CD14-positive monocyte (primary cell): ENCODE measurements around the gene DSTYK. TPM values are rescaled to one million over a fixed set of nuclear protein-coding genes. Genes with fewer than 3 reads are reported as not detected.

ENCODE experiments used
- DNase-seq, 3 donors: peaks; one replicate each; pipeline ENCODE4 v3.0.0-alpha.2; 2011 to 2022
- H2AFZ ChIP-seq: 2 replicates; pipeline ENCODE4 v1.6.0; 2012; ENCODE audit warnings: mild to moderate bottlenecking, low read depth, low read length, inconsistent platforms; ENCODE audit not compliant: insufficient read depth, poor library complexity, severe bottlenecking
- H3K27ac ChIP-seq, 2 donors: 1 replicate in 1 of 2; 2 replicates in 1 of 2; pipeline ENCODE4 v1.5.1; 2012 to 2013; ENCODE audit warnings: low read length in 2 of 2, control low read depth in 1 of 2, inconsistent platforms in 1 of 2, low read depth in 1 of 2, mild to moderate bottlenecking in 1 of 2
- H3K27me3 ChIP-seq, 2 donors: one replicate each; pipeline versions ENCODE4 v1.6.0 to v1.6.1; 2011 to 2013; ENCODE audit warnings: low read length in 2 of 2; ENCODE audit not compliant: control insufficient read depth in 2 of 2, insufficient read depth in 2 of 2
- H3K36me3 ChIP-seq, 2 donors: replicated peaks in 1 of 2; 1 replicate in 1 of 2; 2 replicates in 1 of 2; pipeline versions ENCODE4 v1.5.1 to v1.6.1; 2012 to 2013; ENCODE audit warnings: low read length in 2 of 2, control low read depth in 1 of 2, inconsistent platforms in 1 of 2, mild to moderate bottlenecking in 1 of 2; ENCODE audit not compliant: insufficient read depth in 2 of 2, control insufficient read depth in 1 of 2
- H3K4me1 ChIP-seq, 2 donors: 1 replicate in 1 of 2; 2 replicates in 1 of 2; pipeline versions ENCODE4 v1.5.1 to v1.6.1; 2012 to 2013; ENCODE audit warnings: low read length in 2 of 2, control low read depth in 1 of 2, inconsistent platforms in 1 of 2, mild to moderate bottlenecking in 1 of 2, moderate library complexity in 1 of 2; ENCODE audit not compliant: insufficient read depth in 2 of 2, control insufficient read depth in 1 of 2
- H3K4me2 ChIP-seq: replicated peaks from 2 replicates; pipeline ENCODE3; 2012; ENCODE audit warnings: low read length, moderate library complexity, mild to moderate bottlenecking; ENCODE audit not compliant: poor library complexity, severe bottlenecking; ENCODE audit errors: extremely low read depth
- H3K4me3 ChIP-seq, 3 experiments: fragments of 200-600 bp in 1 of 3; sonication (generic) in 1 of 3; replicated peaks in 1 of 3; 1 replicate in 2 of 3; 2 replicates in 1 of 3; pipeline ENCODE4 v1.5.1; 2011 to 2013; ENCODE audit warnings: low read length in 3 of 3, mild to moderate bottlenecking in 3 of 3, control low read depth in 2 of 3, low read depth in 2 of 3, inconsistent platforms in 1 of 3, moderate library complexity in 1 of 3
- H3K79me2 ChIP-seq: 2 replicates; pipeline ENCODE4 v1.6.0; 2012; ENCODE audit warnings: mild to moderate bottlenecking, control low read depth, inconsistent platforms, low read length, moderate library complexity; ENCODE audit not compliant: insufficient read depth
- H3K9ac ChIP-seq: 2 replicates; pipeline ENCODE4 v1.6.0; 2017; ENCODE audit warnings: low read length, mild to moderate bottlenecking; ENCODE audit not compliant: insufficient read depth, poor library complexity, severe bottlenecking
- H3K9me3 ChIP-seq, 2 donors: replicated peaks in 1 of 2; 1 replicate in 1 of 2; 2 replicates in 1 of 2; pipeline versions ENCODE4 v1.5.1 to v1.6.1; 2012 to 2013; ENCODE audit warnings: low read length in 2 of 2, control low read depth in 1 of 2; ENCODE audit not compliant: control insufficient read depth in 1 of 2, insufficient read depth in 1 of 2
- H4K20me1 ChIP-seq: 2 replicates; pipeline ENCODE4 v1.6.0; 2012; ENCODE audit warnings: mild to moderate bottlenecking, low read length, control low read depth, moderate library complexity; ENCODE audit not compliant: insufficient read depth
- H3K27ac Mint-ChIP-seq, 7 donors: one replicate each; pipeline ENCODE4 v1.8.0; 2020; ENCODE audit warnings: mild to moderate bottlenecking in 7 of 7, mixed read lengths in 7 of 7, moderate library complexity in 6 of 7, inconsistent platforms in 2 of 7
- H3K27me3 Mint-ChIP-seq, 3 donors: one replicate each; pipeline ENCODE4 v1.8.0; 2021 to 2022; ENCODE audit warnings: low read depth in 3 of 3, mild to moderate bottlenecking in 3 of 3, mixed read lengths in 3 of 3, moderate library complexity in 3 of 3, inconsistent platforms in 1 of 3
- H3K36me3 Mint-ChIP-seq, 2 donors: one replicate each; pipeline ENCODE4 v1.8.0; 2020; ENCODE audit warnings: mixed read lengths in 2 of 2, inconsistent platforms in 1 of 2, mild to moderate bottlenecking in 1 of 2
- H3K4me1 Mint-ChIP-seq: one replicate; pipeline ENCODE4 v1.8.0; 2020; ENCODE audit warnings: mild to moderate bottlenecking, mixed read lengths
- H3K4me3 Mint-ChIP-seq, 2 donors: one replicate each; pipeline ENCODE4 v1.8.0; 2020; ENCODE audit warnings: mild to moderate bottlenecking in 2 of 2, mixed read lengths in 2 of 2, moderate library complexity in 1 of 2
- H3K9me3 Mint-ChIP-seq, 7 donors: one replicate each; pipeline ENCODE4 v1.8.0; 2020 to 2022; ENCODE audit warnings: mixed read lengths in 7 of 7, mild to moderate bottlenecking in 6 of 7, moderate library complexity in 6 of 7, inconsistent platforms in 2 of 7
- WGBS: methylation state at CpG from one replicate; pipeline ENCODE4 v1.1.5; 2013; ENCODE audit warnings: missing lambda C conversion rate; ENCODE audit not compliant: insufficient coverage; 5-methylcytosine and 5-hydroxymethylcytosine counted together
- intact Hi-C, 2 donors: fragments of 100-400 bp; cut with micrococcal nuclease; formaldehyde crosslinking; loops; one replicate each; pipeline versions ENCODE4 v1.15.0 to v1.15.1; 2023
- polyA plus RNA-seq, 3 donors: library from polyadenylated mRNA; depleted of rRNA in 1 of 3; unstranded in 2 of 3; stranded (reverse) in 1 of 3; fragments of 300-500 nt in 2 of 3; fragments of >200 nt in 1 of 3; fragmentation: Illumina TruSeq in 2 of 3; gene quantifications; 1 replicate in 2 of 3; 2 replicates in 1 of 3; pipeline ENCODE4 v1.2.3, GENCODE V29; 2012 to 2021
- TF ChIP-seq, protein P1 (sequence below): fragments of 200-600 bp; IDR thresholded peaks from one replicate; pipeline ENCODE4 v1.8.0; 2022; ENCODE audit warnings: antibody characterized with exemption, mild to moderate bottlenecking

Gene DSTYK
- polyA plus RNA-seq, 3 donors: 2.9 to 6.5 (median 3.8) TPM

DNA sequence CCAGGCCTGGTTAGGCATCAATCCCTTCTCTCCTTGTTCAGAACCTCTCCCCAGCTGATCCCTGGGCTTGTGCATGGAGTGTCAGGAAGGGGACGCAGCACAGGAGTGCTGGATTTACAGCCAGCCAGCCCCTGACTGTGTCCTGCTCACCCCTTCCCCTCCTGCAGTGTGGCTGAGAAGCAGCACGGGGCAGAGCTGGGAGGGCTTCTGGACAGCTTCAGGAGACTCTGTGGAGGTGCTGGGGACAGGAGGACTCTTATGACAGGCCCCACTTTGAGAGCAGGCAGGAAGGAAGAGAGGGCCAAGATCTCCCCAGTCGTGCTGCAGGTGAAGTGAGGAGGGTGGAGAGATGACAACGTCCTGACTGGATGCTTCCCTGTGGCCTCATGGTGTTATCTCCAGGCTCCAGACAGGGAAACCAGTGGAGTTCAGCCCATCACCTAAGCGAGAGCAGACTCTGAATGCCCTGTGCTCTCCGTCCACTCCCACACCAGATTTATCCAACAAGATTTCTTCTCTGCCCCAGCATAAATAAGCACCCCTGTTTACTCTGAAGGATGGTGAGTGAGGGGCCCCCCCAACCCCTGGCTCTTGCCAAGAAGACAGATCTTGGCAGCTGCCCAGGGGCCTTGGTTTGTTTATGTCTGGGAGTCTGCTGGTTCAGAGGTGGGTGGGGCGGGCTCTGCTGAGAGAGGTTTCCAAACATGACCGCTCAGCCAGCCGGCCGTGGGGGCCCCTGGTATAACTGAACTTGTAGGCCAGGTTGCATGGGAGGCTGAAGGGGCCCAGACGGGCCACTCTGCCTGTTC, 37.5 kb upstream of the DSTYK start:
- Histone ChIP-seq H3K27me3 (no peaks in the 10 kb centered on the region), H2AFZ (no peak overlapping the region), H3K4me3 (no peak overlapping the region), H3K9me3 (no peaks in the 10 kb centered on the region), H3K9ac (no peak overlapping the region), H3K27ac (no peak overlapping the region), H3K36me3 (no peaks in the 10 kb centered on the region), H3K4me1 (no peaks in the 10 kb centered on the region), H3K79me2 (no peaks in the 10 kb centered on the region), H4K20me1 (no peaks in the 10 kb centered on the region), H3K4me2 (no peak overlapping the region)
- Mint-ChIP-seq H3K27ac (no peak overlapping the region), H3K4me1 (peaks cover 1% of the 10 kb centered on the region), H3K36me3 (no peaks in the 10 kb centered on the region), H3K9me3 (no peaks in the 10 kb centered on the region), H3K4me3 (no peak overlapping the region), H3K27me3 (peaks cover 0 to 9% (median 2%) of the 10 kb centered on the region in 3 donors)
- TF ChIP-seq, protein P1, sequence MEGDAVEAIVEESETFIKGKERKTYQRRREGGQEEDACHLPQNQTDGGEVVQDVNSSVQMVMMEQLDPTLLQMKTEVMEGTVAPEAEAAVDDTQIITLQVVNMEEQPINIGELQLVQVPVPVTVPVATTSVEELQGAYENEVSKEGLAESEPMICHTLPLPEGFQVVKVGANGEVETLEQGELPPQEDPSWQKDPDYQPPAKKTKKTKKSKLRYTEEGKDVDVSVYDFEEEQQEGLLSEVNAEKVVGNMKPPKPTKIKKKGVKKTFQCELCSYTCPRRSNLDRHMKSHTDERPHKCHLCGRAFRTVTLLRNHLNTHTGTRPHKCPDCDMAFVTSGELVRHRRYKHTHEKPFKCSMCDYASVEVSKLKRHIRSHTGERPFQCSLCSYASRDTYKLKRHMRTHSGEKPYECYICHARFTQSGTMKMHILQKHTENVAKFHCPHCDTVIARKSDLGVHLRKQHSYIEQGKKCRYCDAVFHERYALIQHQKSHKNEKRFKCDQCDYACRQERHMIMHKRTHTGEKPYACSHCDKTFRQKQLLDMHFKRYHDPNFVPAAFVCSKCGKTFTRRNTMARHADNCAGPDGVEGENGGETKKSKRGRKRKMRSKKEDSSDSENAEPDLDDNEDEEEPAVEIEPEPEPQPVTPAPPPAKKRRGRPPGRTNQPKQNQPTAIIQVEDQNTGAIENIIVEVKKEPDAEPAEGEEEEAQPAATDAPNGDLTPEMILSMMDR: no peak
- no peak for DNase-seq
- WGBS: 3% methylated on average over 6 of the region's 11 CpGs
- intact Hi-C loops: loop anchor here in 1 of 2 donors (10.0 kb wide), 1 partner anchor 54 kb away; no protein-coding TSS in a partner anchor

DNA sequence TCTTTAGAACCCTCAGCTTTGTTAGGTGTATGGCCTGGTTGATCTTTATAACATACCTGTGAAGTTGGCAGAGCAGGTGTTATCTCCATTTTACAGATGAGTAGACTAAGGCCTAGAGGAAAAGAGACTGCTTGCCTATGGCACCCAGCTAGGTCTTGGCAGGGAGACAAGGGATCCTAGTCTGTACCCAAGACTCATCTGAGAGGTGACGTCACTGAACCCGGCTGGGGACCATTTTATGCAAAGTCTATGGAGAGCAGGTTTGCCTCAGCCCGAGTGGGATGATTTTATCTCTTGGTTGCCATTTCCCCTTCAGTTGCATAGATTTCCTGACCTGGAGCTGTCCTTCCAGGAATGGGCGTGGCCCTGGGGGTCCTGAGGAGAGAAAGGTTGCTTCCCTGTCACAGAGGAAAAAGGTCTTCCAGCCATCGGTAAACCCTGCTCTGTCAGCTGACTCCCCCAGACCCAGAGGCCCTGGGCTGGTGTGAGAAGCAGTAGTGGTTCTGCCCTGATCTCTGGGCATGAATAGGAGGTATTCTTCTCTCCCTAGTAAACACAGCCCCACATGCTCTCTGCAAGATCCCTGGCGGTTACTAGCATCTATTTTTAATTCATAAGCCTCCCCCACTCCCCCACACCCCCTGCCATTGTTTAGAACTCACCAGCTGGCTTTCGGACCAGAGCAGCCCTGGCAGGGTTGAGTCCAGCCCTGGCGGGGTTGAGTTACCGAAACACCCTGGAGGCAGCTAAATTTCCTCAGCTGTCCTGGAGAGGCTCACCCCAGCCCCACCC, 35.8 kb upstream of the DSTYK start:
- no peaks in the 10 kb centered on the region for H3K9me3 ChIP-seq
- no peaks in the 10 kb centered on the region for H4K20me1 ChIP-seq
- no peaks in the 10 kb centered on the region for H3K27me3 ChIP-seq
- WGBS: 61% methylated on average over 4 of the region's 9 CpGs
- no peak overlapping the region for H2AFZ ChIP-seq
- H3K27ac ChIP-seq: no peak overlapping the region
- Mint-ChIP-seq H3K4me1 (no peaks in the 10 kb centered on the region), H3K27ac (no peak overlapping the region), H3K36me3 (no peaks in the 10 kb centered on the region), H3K9me3 (no peaks in the 10 kb centered on the region), H3K27me3 (peaks cover 0 to 9% (median 2%) of the 10 kb centered on the region in 3 donors), H3K4me3 (no peak overlapping the region)
- no peaks in the 10 kb centered on the region for H3K79me2 ChIP-seq
- no peak overlapping the region for H3K4me3 ChIP-seq
- H3K4me1 ChIP-seq: no peaks in the 10 kb centered on the region
- H3K9ac ChIP-seq: no peak overlapping the region
- TF ChIP-seq, protein P1: no peak
- intact Hi-C loops: loop anchor here in 1 of 2 donors (10.0 kb wide), 1 partner anchor 53 kb away; no protein-coding TSS in a partner anchor
- no peak overlapping the region for H3K4me2 ChIP-seq
- H3K36me3 ChIP-seq: no peaks in the 10 kb centered on the region
- DNase-seq: no peak
